OCI-LY7 (cell line): ENCODE measurements around the gene SEMA3F.

Source experiments
- EZH2phosphoT487 ChIP-seq: fragments of 200-600 bp; sonication (generic); IDR thresholded peaks from 2 replicates; pipeline ENCODE4 v1.6.1; 2018; ENCODE audit warnings: low read depth, borderline replicate concordance, mild to moderate bottlenecking, mixed run types, antibody characterized with exemption, low read length, moderate library complexity, mixed read lengths
- TF ChIP-seq, protein P1 (sequence below): fragments of 200-600 bp; sonication (generic); conservative IDR thresholded peaks from 2 replicates; pipeline ENCODE4 v1.5.1; 2014; ENCODE audit warnings: mild to moderate bottlenecking, antibody characterized with exemption, low read length, moderate library complexity, mixed read lengths

DNA sequence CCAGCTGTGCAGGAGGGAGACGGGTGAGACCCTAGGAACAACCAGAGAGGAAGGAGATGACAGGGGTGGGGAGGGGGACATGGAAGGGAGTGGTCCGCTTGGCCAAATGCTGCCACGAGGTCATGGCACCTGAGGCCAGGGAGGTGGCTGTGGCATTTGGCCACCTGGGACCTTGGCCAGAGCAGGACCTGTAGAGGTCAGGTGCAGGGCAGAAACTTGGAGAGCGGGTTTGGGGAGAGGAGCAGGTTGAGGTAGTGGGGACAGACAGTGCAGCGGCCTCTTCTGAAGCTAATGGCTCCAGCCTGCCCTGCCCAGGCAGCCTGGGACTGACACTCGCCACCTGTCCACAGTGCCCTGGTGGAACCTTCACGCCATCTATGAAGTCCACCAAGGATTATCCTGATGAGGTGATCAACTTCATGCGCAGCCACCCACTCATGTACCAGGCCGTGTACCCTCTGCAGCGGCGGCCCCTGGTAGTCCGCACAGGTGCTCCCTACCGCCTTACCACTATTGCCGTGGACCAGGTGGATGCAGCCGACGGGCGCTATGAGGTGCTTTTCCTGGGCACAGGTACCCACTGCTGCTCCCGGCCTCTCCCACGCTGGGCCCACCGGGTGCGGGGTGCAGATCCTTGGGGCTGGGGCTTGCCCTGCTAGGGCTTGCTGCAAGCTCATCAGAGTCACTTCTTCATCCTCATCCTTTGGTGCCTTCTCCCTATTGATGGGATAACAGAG, 29.3 kb downstream of the SEMA3F start:
- TF ChIP-seq, protein P1, sequence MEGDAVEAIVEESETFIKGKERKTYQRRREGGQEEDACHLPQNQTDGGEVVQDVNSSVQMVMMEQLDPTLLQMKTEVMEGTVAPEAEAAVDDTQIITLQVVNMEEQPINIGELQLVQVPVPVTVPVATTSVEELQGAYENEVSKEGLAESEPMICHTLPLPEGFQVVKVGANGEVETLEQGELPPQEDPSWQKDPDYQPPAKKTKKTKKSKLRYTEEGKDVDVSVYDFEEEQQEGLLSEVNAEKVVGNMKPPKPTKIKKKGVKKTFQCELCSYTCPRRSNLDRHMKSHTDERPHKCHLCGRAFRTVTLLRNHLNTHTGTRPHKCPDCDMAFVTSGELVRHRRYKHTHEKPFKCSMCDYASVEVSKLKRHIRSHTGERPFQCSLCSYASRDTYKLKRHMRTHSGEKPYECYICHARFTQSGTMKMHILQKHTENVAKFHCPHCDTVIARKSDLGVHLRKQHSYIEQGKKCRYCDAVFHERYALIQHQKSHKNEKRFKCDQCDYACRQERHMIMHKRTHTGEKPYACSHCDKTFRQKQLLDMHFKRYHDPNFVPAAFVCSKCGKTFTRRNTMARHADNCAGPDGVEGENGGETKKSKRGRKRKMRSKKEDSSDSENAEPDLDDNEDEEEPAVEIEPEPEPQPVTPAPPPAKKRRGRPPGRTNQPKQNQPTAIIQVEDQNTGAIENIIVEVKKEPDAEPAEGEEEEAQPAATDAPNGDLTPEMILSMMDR, result no peak
- no peak for TF ChIP-seq EZH2phosphoT487
